ENCODE measurements around the gene PTPN18. TPM values are rescaled to one million over a fixed set of nuclear protein-coding genes. Genes with fewer than 3 reads are reported as not detected.
"Not testable (repeated sequence)": the region's sequence is repeated elsewhere in the genome, so short reads cannot be mapped to it uniquely, and the experiment has no call there.

Gene PTPN18
- total RNA-seq (2014; rRNA removed; shearing (Covaris generic)): 26.7 and 33.8 TPM in 2 replicates
- polyA plus RNA-seq (2014; cell fraction: nucleus; rRNA removed): 98.2 and 100 TPM in 2 replicates

DNA sequence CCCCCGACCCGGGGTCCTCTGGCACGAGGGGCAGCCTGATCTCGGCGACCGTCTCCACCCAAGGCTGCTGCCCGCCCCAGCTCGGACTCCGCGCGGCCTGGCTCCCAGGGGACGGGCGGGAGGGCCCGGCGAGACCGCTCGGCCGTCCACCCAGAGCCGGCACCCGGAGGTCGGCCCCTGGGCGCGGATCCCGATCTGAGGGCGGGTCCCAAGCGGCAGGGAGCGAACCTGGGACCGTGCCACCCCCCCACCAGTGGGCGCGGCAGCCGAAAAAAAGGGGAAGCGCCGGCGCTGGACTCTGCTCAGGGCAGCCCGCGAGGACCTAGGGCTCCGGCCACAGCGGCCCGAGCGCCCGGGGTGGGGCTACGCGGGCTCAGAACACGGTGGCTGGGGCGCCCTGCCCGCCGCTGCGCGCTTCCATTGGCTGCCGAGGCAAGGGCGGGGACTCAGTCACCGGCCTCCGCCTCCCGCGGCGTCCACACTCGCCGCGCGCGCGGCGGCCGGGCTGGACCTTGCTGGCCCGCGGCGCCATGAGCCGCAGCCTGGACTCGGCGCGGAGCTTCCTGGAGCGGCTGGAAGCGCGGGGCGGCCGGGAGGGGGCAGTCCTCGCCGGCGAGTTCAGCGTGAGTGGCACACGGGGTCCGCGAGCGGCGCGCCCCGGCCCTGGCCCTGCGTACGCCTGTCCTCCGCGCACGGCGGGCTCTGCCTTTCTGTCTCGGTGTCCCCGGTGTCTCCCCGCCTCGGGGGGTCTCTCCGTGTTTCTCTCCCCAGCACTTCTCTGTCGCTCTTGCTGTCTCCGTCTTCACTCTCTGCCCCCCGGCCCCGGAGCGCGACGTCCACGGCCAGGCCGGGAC lies at the start of gene PTPN18:
TSS of gene PTPN18 (plus strand) at position 479 of the 854 bp plus-strand sequence. CDS start at position 531, 52 bp downstream.
- DNase-seq (ENCODE audit: extremely low read depth, low read depth): peak; percentile 85

- no peak for DNase-seq (ENCODE audit: extremely low read depth, low read depth)
These were observed 48.0 kb upstream of the PTPN18 start for GRCh38 chr2:130307850-130308249.

- DNase-seq (ENCODE audit: extremely low read depth, low read depth): no peak
These were observed 45.0 kb upstream of the PTPN18 start for GRCh38 chr2:130310881-130311280.

DNA sequence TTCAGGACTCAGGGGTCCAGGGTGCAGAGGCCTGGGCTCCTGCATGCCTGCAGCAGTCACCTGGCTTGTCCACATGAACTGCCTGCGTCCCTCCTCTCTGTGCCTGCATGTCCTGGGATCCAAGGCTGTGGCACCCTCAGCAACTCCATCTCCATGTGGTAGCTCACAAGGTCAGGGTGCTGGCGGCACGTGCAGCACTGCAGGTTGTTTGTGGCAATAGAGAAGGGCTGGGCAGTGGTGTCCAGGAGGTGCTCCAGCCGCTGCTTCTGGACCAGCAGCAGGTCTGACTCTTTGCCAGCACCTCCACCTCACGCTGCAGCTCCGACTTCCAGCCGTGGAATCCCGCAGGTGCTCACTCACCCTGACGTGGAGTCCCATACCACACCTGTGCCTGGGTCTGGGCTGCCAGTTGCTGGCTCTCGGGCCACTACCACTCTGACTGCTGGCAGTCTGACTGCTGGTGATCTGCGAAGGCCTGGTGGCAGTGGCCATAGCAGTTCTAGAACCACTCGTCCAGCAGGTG lies 42.0 kb upstream of the PTPN18 start:
- DNase-seq (ENCODE audit: extremely low read depth, low read depth): no peak

DNA sequence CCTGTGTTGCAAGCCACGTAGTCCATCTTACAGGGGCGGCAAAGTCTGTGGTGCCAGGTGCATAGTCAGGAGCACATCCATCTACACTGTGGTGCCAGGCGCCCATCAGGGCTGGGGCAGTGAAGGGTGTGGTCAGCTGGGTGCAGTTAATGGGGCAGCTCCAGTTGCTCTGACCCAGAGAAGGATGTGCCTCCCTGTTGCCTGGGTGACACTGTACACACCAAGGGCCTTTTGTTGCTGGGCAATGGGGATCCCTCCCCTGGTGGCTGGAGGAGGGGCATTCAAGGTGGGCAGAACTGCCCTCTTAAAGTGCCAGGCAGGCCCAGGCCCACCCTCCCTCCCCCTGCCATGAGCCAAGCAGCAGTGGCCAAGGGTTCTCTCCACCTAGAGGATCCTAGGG lies 41.5 kb upstream of the PTPN18 start:
- no peak for DNase-seq (ENCODE audit: extremely low read depth, low read depth)

GRCh38 chr2:130316596-130316995 lies 39.3 kb upstream of the PTPN18 start:
- DNase-seq (ENCODE audit: extremely low read depth, low read depth): no peak

DNA sequence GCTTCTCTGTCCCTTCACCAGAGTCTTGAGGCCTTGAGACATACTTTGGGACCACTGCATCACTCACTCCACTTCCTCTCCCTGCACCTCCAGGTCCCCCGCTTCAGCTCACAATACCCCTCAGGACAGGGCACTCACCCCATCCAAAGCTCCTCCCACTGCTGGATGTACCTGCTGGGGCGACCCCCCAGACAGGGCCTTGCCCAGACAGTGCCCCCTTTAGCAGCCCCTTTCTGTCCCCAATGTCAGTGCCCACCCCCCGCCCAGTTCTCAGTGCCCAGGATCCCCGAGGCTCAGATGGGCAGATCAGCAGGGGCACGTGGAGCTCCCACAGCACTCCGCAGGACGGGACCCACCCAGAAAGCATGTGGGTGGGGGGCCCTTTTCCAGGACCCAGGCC lies 37.0 kb upstream of the PTPN18 start:
- no peak for DNase-seq (ENCODE audit: extremely low read depth, low read depth)

- DNase-seq (ENCODE audit: extremely low read depth, low read depth): no peak
These were observed 36.3 kb upstream of the PTPN18 start for GRCh38 chr2:130319536-130319935.

GRCh38 chr2:130327703-130328527 lies 27.9 kb upstream of the PTPN18 start:
- DNase-seq (ENCODE audit: extremely low read depth, low read depth): peak; percentile 6

GRCh38 chr2:130328710-130329109 lies 27.1 kb upstream of the PTPN18 start:
- DNase-seq (ENCODE audit: extremely low read depth, low read depth): no peak

GRCh38 chr2:130332271-130333073 lies 23.4 kb upstream of the PTPN18 start:
- DNase-seq (ENCODE audit: extremely low read depth, low read depth): peak; percentile 72

- DNase-seq (ENCODE audit: extremely low read depth, low read depth): not testable (repeated sequence)
These were observed 22.6 kb upstream of the PTPN18 start for GRCh38 chr2:130333253-130333652.

DNA sequence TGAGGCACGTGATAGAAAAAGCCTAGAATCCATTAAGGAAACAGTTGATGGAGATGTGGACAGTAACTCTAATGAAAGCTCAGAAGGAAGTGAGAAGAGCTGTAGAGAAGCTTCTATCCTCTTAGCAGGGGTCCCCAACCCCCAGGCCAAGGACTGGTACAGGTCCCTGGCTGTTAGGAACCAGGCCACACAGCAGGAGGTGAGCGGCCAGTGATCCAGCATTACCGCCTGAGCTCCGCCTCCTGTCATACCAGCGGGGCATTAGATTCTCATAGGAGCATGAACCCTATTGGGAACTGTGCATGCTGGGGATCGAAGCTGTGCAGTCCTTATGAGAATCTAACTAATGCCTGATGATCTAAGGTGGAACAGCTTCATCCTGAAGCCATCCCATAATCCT lies 21.8 kb upstream of the PTPN18 start:
- DNase-seq (ENCODE audit: extremely low read depth, low read depth): no peak

- DNase-seq (ENCODE audit: extremely low read depth, low read depth): no peak
These were observed 20.6 kb upstream of the PTPN18 start for GRCh38 chr2:130335226-130335625.

DNA sequence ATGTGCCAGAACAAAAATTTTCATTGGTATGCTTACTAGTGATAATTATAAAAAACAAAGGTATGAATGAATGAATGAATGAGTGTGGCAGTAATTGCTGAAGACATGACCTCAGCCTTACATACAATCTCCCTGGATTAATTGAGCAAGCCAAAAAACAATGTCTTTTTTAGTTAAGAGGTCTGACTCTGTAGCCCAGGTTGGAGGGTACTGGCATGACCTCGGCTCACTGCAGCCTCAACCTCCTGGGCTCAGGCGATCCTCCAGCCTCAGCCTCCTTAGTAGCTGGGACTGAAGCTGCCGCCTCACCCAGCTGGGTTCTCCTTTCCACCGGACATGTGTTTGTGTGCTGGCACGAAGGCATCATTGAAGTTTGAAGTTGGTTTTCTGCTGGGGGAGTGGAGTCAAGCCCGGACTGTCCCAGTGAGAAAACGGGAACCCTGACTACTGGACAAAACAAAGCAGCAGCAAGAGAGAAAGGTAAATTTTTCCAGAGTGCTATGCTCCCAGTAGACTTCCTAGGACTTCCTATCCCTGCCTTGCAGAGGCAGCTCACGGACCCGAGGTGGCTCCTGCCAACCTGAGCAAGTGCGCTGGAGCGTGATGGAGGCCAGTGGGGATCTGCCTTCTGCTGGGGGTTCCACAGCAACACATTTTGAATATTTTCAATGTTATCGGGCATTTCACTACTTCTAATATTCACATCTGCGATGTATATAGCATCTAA lies 19.5 kb upstream of the PTPN18 start:
- DNase-seq (ENCODE audit: extremely low read depth, low read depth): no peak

- peak; percentile 84 for DNase-seq (ENCODE audit: extremely low read depth, low read depth)
These were observed 18.8 kb upstream of the PTPN18 start for GRCh38 chr2:130336877-130337734.

DNA sequence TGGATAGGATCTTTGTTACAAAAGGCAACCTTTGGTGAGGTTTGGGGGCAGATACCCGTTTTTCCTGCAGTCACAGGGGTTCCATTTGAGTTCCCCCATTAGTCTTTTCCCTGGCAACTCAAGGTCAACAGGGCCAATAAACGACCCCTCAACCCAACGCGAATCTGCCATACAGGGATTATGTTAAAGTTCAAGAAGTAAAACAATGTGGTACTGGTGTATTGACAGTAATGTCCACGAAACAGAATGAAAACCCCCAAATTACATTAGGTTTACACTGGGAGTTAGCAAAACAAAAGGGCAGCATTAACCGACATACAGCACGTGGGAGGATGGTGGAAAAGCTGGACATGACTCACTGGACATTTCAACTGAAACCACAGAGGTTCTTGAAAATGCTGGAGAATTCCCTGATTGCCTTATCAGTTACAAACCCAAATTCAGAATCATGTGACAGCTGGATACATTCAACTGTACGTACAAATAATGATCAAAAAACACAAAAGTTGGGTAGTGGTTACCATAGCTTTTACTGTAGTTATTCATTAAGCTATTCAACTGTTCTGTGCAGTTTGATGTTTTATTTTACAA lies 18.0 kb upstream of the PTPN18 start:
- no peak for DNase-seq (ENCODE audit: extremely low read depth, low read depth)

- DNase-seq (ENCODE audit: extremely low read depth, low read depth): no peak
These were observed 17.0 kb upstream of the PTPN18 start for GRCh38 chr2:130338793-130339345.

All from NCI-H460 (cell line).